Ascending aorta (tissue), 2 donors: Measurements from ENCODE around the gene COL13A1. TPM values are rescaled to one million over a fixed set of nuclear protein-coding genes. Genes with fewer than 3 reads are reported as not detected.

Experiments
- DNase-seq, 2 donors: peaks; one replicate each; pipeline ENCODE4 v3.0.0-alpha.2; 2019; ENCODE audit warnings: low spot score in 2 of 2
- H3K27ac ChIP-seq, 2 donors: fragments of 200-600 bp; sonication (generic); one replicate each; pipeline ENCODE4 v1.5.1; 2016 to 2017; ENCODE audit warnings: mild to moderate bottlenecking in 1 of 2
- H3K27me3 ChIP-seq: fragments of 200-600 bp; sonication (generic); one replicate; pipeline ENCODE4 v1.5.1; 2017
- H3K36me3 ChIP-seq, 2 donors: fragments of 200-600 bp; sonication (generic); one replicate each; pipeline ENCODE4 v1.5.1; 2016
- H3K4me1 ChIP-seq, 2 donors: fragments of 200-600 bp; sonication (generic); one replicate each; pipeline ENCODE4 v1.5.1; 2016 to 2017; ENCODE audit warnings: mild to moderate bottlenecking in 1 of 2
- H3K4me3 ChIP-seq, 2 donors: fragments of 200-600 bp; sonication (generic); one replicate each; pipeline ENCODE4 v1.5.1; 2016 to 2017; ENCODE audit warnings: mild to moderate bottlenecking in 1 of 2
- H3K9me3 ChIP-seq, 2 donors: fragments of 200-600 bp; sonication (generic); one replicate each; pipeline ENCODE4 v1.5.1; 2016
- intact Hi-C: fragments of 100-400 bp; cut with DNase I; formaldehyde crosslinking; loops from one replicate; pipeline ENCODE4 v1.15.1; 2023
- total RNA-seq: library from RNA; depleted of rRNA; stranded (reverse); fragments of >200 nt; gene quantifications from one replicate; pipeline ENCODE4 v1.1.0, GENCODE V29; 2016
- TF ChIP-seq, protein P1 (sequence below), 3 experiments: fragments of 200-600 bp in 2 of 3; fragments of 450-650 bp in 1 of 3; sonication (generic) in 2 of 3; IDR thresholded peaks; one replicate each; pipeline ENCODE4 v1.5.1; 2016 to 2019; ENCODE audit warnings: antibody characterized with exemption in 3 of 3, mild to moderate bottlenecking in 1 of 3, moderate library complexity in 1 of 3

The COL13A1 gene
- total RNA-seq, 1 donor from 2014 or later = 8.0 TPM

DNA sequence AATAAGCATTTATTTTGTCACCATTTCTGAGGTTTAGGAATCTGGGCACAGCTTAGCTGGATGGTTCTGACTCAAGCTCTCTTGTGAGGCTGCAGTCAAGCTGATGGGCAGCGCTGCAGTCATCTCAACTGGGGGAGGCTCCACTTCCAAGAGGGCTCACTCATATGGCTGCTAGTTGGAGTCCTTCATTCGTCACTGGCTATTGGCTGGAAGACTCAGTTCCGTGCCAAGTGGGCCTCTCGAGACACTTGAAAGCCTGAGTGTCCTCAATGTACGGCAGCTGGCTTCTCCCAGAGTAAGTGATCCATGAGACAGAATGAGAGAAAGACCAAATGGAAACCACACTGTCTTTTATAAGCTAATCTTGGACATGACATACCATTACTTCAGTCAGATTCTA lies 21.6 kb upstream of the COL13A1 start:
- no peaks in the 10 kb centered on the region for H3K9me3 ChIP-seq
- TF ChIP-seq, protein P1, sequence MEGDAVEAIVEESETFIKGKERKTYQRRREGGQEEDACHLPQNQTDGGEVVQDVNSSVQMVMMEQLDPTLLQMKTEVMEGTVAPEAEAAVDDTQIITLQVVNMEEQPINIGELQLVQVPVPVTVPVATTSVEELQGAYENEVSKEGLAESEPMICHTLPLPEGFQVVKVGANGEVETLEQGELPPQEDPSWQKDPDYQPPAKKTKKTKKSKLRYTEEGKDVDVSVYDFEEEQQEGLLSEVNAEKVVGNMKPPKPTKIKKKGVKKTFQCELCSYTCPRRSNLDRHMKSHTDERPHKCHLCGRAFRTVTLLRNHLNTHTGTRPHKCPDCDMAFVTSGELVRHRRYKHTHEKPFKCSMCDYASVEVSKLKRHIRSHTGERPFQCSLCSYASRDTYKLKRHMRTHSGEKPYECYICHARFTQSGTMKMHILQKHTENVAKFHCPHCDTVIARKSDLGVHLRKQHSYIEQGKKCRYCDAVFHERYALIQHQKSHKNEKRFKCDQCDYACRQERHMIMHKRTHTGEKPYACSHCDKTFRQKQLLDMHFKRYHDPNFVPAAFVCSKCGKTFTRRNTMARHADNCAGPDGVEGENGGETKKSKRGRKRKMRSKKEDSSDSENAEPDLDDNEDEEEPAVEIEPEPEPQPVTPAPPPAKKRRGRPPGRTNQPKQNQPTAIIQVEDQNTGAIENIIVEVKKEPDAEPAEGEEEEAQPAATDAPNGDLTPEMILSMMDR (IDR thresholded peaks at IDR 0.05) = no peak
- H3K36me3 ChIP-seq = no peaks in the 10 kb centered on the region
- no peaks in the 10 kb centered on the region for H3K4me1 ChIP-seq
- H3K27me3 ChIP-seq = no peaks in the 10 kb centered on the region
- intact Hi-C loops = no loop called here
- no peak overlapping the region for H3K27ac ChIP-seq
- DNase-seq = no peak
- H3K4me3 ChIP-seq = no peak overlapping the region

DNA sequence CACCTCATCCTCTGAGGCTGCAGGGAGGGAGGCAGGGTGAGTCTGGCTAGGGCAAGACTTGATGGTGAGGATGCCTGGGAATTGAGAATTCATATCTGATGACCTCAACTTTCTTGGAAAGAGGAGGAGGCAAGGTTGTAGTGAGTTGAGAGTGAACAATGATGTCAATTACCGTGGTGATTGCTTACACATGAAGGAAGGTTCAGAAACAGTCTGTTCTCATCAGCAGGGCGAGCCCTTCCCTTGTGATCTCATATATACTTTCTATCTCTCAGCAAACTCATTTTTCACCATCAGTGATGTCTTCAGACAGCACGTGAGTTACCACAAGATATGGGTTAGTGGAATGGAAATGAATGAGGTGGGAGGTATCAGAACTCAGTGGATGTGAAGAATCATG lies 20.1 kb upstream of the COL13A1 start:
- TF ChIP-seq, protein P1 (IDR thresholded peaks at IDR 0.05) = no peak
- intact Hi-C loops = no loop called here

DNA sequence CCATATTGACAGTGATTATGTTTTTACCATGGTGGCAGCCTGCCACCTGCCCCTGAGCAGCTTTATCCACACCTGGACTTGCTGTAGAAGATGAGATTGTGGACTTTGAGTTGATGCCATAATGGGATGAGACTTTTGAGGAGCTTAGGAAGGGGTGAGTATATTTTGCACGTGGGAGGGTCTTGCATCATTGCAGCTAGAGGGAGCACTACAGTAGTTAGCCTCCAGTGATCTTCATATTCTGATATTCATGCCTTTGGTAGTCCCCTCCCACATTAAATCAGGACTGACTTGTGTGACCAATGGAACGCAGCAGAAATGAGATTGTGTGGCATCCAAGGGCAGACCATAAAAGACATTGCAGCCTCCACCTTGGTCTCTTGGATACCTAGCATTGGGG lies 18.2 kb upstream of the COL13A1 start:
- no peaks in the 10 kb centered on the region for H3K27me3 ChIP-seq
- intact Hi-C loops = no loop called here
- no peak overlapping the region for H3K27ac ChIP-seq
- TF ChIP-seq, protein P1 (IDR thresholded peaks at IDR 0.05) = no peak
- no peak for DNase-seq
- H3K36me3 ChIP-seq = no peaks in the 10 kb centered on the region
- H3K9me3 ChIP-seq = no peaks in the 10 kb centered on the region
- peaks cover 0 to 9% of the 10 kb centered on the region in 2 donors for H3K4me1 ChIP-seq
- H3K4me3 ChIP-seq = no peak overlapping the region

More for the DNA sequence above, 20.1 kb upstream of the COL13A1 start:
- Histone ChIP-seq H3K36me3 (no peaks in the 10 kb centered on the region), H3K4me1 (peaks cover 0 to 7% of the 10 kb centered on the region in 2 donors), H3K9me3 (no peaks in the 10 kb centered on the region), H3K27ac (no peak overlapping the region), H3K4me3 (no peak overlapping the region), H3K27me3 (no peaks in the 10 kb centered on the region)
- no peak for DNase-seq

DNA sequence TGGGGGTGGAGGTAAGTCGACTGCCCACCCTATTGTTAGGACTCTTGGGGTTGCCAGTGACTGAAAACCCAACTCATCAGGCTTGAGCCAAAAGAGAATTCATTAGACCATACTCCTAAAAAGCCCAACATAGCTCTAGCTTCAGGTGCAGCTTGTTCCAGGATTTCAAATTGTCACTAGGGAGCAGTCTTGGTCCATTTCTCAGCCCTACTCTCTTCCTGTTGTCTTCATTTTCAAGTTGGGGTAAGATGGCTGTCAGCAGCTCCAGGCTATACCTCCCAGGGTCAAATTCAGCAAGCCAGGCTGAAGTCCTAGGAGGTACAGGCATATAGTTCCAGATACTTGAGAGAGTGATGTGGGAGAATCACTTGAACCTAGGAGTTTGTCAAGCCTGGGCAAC lies 14.9 kb upstream of the COL13A1 start:
- Histone ChIP-seq H3K4me3 (no peak overlapping the region), H3K27me3 (no peaks in the 10 kb centered on the region), H3K9me3 (no peaks in the 10 kb centered on the region), H3K4me1 (peaks cover 5 to 20% of the 10 kb centered on the region in 2 donors), H3K36me3 (no peaks in the 10 kb centered on the region), H3K27ac (peak overlapping the region; percentile 11 to 42)
- intact Hi-C loops = loop anchor here (2.0 kb wide), 2 partner anchors 128 to 172 kb away; no protein-coding TSS in a partner anchor
- peak in 1 of 2 donors; percentile 65 for DNase-seq
- TF ChIP-seq, protein P1 (IDR thresholded peaks at IDR 0.05) = peak in 2 of 3 experiments; percentile 14 to 43

DNA sequence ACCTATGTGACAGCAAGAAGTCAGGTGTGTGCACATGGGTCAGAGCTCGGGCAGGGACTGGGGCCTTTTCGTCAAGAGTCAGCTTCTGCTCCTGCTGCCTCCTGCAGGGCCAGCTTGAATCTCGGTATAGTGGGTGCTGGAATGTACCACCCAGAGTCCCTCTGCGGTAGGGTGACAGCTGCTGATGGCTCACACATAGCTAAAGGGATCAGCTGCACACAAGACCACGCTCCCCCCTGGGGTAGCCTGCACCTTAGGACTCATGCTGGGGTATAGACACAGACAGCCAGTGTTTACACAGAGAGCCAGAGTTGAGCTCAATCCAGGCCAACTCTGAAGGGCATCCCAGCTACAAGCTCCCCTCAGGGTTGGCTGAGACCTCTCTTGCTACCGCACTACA lies 14.0 kb upstream of the COL13A1 start:
- intact Hi-C loops = loop anchor here (2.0 kb wide), 2 partner anchors 127 to 171 kb away; no protein-coding TSS in a partner anchor
- H3K27me3 ChIP-seq = no peaks in the 10 kb centered on the region
- H3K4me3 ChIP-seq = no peak overlapping the region
- H3K36me3 ChIP-seq = no peaks in the 10 kb centered on the region
- peaks cover 5 to 25% of the 10 kb centered on the region in 2 donors for H3K4me1 ChIP-seq
- peak overlapping the region in 1 of 2 donors; percentile 11 for H3K27ac ChIP-seq
- TF ChIP-seq, protein P1 (IDR thresholded peaks at IDR 0.05) = no peak
- peak in 1 of 2 donors; percentile 34 for DNase-seq
- no peaks in the 10 kb centered on the region for H3K9me3 ChIP-seq

DNA sequence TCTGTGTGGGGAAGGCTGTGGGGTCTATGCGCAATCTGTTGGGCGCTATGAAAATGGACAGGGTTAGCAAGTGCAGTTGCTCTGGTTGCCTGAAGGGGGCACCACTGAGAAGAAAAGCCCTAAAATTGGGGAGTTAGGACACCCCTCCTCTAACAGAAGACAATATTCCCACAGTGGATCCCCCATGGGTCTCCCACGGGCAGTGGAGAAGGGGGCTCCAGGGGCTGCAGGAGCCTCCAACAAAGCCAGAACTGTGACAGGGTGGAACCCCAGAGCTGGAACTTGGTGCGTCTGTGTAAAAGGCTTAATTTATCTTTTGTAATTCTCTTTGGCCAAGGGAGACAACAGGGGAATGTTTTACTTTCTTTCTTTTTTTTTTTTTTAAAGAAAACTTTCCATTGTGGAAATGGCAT lies 12.5 kb upstream of the COL13A1 start:
- TF ChIP-seq, protein P1 (IDR thresholded peaks at IDR 0.05) = peak; percentile 20 to 72 (median 68)
- H3K27me3 ChIP-seq = no peaks in the 10 kb centered on the region
- peak overlapping the region; percentile 77 to 84 for H3K27ac ChIP-seq
- H3K4me1 ChIP-seq = peaks cover 5 to 25% of the 10 kb centered on the region in 2 donors
- intact Hi-C loops = no loop called here
- no peaks in the 10 kb centered on the region for H3K36me3 ChIP-seq
- H3K4me3 ChIP-seq = no peak overlapping the region
- H3K9me3 ChIP-seq = no peaks in the 10 kb centered on the region
- DNase-seq = peak in 1 of 2 donors; percentile 57
